Measurements from ENCODE around the gene BAG3.

BAG3 gene

DNA sequence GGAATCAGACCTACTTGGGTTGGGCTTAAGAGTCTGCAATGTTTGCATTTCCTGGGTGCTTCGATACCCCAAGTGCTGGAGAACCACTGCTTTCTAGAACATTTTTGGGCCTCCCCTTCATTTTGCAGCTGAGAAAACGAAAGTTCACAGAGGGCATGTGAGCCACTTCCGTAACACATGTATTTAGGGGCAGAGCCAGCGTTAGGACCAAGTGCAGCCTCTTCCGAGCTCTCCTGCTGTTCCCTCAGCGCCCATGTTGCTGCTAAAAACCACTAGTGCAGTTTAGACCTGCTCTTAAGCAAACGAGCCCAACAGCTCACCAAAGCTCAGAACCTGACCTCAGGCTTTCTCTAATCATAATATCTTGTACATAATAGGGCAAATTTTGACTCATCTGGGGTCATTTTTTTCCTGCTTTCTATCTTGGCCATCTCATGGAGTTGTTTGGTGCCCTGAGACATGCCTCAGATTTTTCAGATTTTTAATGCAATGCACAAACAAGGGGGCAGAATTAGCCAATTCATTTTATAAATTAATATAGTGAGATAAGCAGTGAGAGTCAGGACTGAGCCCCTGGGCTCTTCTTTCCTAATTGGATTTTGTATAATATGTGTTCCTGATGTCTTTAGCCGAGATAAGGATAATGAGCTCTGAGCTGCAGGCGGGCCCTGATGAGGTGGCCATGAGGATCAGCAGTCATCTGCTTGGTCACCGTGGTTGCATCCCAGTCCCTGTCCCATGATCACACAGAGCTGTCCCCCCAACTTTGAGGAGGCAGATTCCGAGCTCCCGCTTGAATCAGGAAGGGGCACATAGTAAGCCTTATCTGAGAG is 12.9 kb downstream of the BAG3 start:
- no peak for DNase-seq (ENCODE audit: insufficient read length, low spot score)
- FAIRE-seq = no peak

DNA sequence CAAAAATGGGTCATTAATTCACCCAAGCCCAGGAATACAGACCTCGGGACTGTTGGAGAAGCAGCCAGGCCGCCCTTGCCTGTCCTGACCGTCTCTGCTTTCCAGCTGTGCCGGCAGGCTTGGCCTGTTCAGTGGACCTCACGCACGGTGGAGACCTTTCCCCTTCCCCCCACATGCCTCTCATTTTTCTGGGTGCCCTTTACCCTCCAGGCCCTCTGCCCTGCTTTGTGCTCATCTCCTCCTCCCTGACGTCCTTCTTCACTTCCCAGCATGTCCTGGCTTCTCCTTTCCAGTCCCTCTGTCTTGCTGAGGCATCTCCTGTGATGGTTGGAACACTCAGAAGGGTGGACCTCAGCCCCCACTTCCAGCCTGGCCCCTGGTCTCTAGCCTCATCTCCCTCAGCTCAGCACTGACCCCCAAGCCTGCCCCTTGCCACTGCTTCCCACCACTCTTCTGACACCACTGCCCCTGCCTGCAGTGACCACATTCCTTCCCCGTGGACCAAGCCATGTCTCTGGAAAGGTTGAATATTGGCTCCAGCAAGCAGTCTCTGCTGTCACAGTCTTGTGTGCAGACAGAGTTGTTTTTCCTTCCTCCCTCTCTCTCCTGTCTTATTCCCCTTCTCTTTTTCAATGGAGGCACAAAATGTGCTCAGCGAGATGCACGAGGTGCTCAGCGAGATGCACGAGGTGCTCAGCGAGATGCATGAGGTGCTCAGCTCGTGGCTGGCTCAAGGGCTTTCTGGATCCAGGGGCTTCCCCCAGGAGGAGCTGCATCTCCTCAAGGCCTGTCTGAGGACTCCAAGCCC is 14.9 kb downstream of the BAG3 start:
- no peak for FAIRE-seq
- DNase-seq (ENCODE audit: insufficient read length, low spot score) = no peak

DNA sequence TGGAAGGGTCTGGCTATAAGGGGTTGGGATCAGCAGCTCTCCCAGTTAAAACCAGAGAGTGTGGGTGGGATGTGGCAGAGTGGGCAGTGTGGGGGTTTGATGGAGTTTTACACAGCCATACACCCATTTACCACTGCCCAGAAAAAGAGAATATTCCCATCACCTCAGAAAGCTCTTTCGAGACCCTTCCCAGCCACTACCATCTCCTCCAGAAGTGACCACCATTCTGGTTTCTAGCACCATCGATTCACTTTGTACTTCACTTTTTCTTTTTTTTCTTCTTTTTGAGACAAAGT is 15.5 kb downstream of the BAG3 start:
- no peak for DNase-seq (ENCODE audit: insufficient read length, low spot score)
- FAIRE-seq = no peak

DNA sequence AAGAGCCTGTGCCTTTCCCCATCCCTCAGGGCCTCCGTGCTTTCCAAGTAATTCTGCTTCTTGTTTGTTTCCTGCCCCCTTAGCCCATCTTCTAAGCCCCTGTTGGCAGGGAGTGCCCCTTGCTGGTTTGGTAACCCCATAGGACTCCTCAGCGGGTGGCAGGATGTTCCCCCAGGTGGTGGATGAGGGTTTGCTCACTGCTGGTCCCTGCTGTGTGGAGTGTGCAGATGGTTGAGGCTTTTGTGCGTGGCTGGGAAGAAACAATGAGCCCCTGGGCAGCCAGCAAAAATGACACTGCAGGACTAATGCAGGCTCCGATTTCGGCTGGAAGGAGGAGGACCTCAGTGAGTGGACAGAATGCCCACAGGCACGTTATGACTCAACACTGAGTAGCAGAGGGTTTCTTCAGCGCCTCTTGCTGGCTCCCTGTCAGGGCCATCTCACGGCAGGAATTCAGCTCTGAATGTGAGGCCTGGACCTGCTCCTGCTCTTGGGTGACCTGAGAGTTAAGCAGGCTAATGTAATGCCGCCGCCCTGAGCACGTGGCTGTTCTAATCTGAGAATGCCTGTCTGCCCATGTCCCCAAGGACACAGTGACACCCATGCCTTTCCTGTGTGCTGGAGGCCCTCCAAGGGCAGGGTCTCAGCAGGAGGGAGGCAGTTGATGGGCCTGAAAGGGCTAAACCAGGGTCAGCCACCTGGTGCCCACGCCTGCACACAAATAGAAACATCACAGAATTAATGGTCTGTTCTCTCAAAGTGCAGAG is 16.6 kb downstream of the BAG3 start:
- FAIRE-seq (peak; percentile 74), DNase-seq (ENCODE audit: insufficient read length, low spot score) (peak; percentile 77)

DNA sequence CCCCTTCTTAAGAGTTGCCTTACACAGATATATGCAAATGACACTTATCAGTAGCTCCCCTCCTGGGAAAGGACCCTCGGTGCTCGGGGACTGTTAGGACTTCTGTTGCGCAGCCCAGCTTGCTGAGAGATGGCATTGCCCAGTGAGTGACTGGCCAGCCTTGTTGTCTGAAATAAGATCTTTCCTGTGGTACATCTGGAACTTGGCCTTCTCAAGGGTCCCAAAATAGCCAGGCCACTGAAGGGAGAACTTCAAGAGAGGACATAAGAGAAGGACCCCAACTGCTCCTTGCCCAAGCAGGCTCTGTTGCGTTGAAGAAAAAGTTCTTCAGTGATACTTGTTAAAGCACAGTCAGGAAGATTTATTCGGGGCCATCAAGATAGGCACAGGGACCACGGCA is 17.3 kb downstream of the BAG3 start:
- DNase-seq (ENCODE audit: insufficient read length, low spot score) (no peak), FAIRE-seq (no peak)

DNA sequence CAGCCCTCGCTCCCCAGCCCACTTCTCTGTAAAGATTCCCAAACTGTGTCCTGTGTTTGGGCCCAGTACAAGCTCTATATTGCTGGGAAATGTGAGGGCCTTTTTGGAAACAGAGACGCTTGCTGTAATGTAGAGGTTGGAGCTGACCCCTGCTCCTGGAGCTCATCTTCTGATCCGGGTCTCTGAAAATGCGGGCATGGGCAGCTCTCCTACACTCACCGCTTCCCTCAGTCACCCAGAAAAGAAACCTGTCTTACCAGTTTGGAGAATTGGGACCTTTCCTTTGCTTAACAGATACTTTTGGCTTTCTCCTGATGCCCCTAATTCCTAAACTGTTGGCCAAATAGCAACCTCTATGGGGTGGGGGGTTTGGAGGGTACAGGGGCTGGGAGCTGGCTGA is 18.2 kb downstream of the BAG3 start:
- no peak for FAIRE-seq
- no peak for DNase-seq (ENCODE audit: insufficient read length, low spot score)

DNA sequence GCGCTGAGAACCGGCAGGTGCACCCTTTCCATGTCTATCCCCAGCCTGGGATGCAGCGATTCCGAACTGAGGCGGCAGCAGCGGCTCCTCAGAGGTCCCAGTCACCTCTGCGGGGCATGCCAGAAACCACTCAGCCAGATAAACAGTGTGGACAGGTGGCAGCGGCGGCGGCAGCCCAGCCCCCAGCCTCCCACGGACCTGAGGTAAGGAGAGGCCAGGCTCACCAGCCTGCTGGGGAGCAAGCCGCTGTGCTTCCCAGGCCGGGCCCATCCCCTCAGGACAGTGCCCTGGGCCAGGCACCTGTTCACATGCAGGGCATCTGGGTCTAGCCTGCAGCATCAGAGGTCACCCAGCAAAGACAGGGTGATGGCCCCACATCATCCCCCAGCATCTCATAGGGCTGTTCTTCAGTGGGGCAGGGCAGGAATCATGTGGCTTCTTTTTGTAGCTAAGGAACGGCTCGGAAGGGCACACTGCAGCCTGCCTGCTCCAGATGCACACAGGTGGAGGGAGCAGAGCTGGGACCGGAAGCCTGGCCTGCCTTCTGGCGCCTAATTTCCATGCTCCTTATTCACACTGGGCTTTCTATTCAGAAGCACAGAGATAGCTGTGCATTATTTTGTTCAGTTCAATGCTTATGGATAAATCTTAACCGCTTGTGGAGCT is 18.9 kb downstream of the BAG3 start:
- DNase-seq (ENCODE audit: insufficient read length, low spot score) = no peak
- FAIRE-seq = no peak

DNA sequence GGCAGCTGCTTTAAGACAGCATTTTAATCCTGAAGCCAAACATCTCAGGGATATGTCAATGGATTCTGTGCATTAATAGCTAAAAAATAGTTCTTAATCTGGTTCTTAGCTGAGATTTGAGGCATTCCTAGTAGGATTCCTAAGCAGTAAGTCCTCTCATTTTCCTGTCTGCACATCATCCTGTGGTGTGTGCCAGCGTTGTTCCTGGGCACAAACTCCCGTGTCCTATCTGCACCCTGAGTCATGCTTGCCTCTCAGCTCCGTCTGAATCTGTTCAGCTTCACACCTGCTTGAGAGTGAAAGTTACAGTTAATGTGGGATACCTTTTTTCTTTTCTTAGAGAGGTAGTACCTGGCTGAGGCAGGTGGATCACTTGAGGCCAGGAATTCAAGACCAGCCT is 19.5 kb downstream of the BAG3 start:
- FAIRE-seq (no peak), DNase-seq (ENCODE audit: insufficient read length, low spot score) (no peak)

DNA sequence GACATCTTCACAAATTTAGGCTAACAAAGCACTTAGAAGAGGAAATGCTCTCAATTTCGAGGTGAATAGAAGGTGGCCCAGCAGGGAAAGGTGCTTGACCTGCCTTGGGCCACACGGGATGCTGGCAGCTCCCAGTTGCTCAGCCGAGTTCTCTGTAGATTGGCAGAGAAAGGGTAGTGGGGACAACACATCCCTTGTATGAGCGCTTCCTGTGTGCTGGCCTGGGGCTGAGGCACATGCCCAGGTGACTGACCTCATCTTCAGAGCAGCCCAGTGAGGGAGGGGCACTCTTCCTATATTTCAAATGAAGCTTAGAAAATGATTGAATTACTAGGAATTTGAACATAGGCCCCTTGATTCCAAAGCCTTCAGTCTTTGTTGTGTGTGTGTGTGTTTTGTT is 20.2 kb downstream of the BAG3 start:
- FAIRE-seq = no peak

DNA sequence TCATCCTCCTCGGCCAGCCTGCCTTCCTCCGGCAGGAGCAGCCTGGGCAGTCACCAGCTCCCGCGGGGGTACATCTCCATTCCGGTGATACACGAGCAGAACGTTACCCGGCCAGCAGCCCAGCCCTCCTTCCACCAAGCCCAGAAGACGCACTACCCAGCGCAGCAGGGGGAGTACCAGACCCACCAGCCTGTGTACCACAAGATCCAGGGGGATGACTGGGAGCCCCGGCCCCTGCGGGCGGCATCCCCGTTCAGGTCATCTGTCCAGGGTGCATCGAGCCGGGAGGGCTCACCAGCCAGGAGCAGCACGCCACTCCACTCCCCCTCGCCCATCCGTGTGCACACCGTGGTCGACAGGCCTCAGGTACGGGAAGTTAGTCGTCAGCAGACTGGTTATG is 21.1 kb downstream of the BAG3 start:
- no peak for FAIRE-seq
- no peak for DNase-seq (ENCODE audit: insufficient read length, low spot score)

More for the DNA sequence above, 20.2 kb downstream of the BAG3 start:
- DNase-seq (ENCODE audit: insufficient read length, low spot score) = no peak

DNA sequence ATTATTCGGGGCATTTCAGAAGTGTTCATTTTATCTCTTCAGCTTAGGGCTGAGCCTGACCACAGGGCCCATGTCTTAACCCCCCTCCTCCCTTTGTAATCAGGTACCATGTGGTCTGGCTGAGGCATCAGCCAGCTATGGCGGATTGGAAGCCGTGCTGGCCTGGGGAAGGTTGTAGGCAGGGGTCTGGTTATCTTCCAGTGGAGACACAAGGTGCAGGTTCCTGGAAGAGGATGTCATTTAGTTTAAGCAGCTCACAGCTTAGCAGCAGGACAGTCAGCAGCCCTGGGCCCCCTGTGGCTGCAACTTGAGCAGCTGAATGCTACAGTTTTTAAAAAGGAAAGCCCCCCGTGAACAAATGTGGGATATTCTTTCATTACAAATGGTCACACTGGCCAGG is 22.1 kb downstream of the BAG3 start:
- DNase-seq (ENCODE audit: insufficient read length, low spot score) = no peak
- FAIRE-seq = no peak

DNA sequence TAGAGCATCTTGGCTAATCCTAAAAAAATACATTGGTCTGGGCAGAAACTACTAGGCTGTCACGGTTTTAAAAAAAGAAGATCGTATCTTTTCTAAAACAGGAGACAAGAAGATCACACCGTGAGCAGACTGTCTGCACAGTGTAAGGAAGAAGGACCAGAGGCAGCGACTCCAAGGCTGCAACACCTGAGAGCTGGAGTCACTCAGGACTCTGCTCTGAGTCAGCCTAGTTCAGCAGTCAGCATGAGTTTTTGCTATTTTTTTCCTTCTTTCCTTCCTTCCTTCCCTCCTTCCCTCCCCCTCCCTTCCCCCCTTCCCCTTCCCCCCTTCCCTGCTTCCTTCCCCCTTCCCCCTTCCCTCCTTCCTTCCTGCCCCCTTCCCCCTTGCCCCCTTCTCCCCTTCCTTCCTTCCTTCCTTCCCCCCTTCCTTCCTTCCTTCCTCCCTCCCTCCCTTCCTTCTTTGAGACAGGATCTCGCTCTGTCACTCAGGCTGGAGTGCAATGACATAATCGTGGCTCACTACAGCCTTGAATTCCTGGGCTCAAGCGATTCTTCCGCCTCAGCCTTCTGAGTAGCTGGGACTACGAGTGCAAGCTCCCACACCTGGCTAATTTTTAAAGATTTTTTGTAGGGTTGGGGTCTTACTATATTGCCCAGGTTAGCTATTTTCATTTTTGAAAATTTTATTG is 24.4 kb downstream of the BAG3 start:
- DNase-seq (ENCODE audit: insufficient read length, low spot score) = no peak
- FAIRE-seq = no peak

DNA sequence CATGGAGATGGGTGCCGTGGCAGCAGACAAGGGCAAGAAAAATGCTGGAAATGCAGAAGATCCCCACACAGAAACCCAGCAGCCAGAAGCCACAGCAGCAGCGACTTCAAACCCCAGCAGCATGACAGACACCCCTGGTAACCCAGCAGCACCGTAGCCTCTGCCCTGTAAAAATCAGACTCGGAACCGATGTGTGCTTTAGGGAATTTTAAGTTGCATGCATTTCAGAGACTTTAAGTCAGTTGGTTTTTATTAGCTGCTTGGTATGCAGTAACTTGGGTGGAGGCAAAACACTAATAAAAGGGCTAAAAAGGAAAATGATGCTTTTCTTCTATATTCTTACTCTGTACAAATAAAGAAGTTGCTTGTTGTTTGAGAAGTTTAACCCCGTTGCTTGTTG is 25.9 kb downstream of the BAG3 start:
- DNase-seq (ENCODE audit: insufficient read length, low spot score) = no peak

DNA sequence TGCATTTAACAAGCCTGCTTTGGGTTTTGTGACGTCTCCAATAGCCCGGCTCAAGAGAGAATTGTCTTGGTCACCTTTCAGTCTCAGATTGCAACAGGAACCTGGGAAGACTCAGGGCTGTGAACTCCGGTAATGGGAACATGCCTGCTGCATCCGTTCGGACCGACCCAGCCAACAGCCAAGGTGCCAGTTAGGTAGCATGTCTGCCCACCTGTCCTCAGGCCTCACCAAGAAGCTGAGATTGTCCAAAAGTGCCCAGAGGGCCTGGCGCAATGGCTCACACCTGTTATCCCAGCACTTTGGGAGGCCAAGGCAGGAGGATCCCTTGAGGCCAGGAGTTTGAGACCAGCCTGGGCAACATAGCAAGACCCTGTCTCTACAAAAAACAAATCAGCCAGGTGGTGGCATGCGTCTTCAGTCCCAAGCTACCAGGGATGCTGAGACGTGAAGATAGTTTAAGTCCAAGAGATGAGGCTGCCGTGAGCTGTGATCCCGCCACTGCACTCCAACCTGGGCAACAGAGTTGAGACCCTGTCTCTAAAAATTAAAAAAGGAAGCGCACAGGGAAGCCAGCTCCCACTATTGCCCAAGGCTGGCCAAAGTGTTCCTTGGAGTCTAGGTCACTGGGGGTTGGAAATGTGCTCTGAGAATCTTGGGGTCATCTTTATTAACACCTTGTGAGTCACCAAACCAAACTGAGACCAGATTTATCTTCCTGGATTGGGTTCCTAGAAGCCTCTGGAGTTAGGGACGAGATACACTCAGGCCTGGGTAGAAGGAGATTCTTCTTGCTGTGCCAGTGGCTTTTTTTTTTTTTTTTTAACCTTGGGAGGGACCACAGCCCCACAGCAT is 26.9 kb downstream of the BAG3 start:
- no peak for DNase-seq (ENCODE audit: insufficient read length, low spot score)
- no peak for FAIRE-seq

More for the DNA sequence above, 25.9 kb downstream of the BAG3 start:
- no peak for FAIRE-seq

DNA sequence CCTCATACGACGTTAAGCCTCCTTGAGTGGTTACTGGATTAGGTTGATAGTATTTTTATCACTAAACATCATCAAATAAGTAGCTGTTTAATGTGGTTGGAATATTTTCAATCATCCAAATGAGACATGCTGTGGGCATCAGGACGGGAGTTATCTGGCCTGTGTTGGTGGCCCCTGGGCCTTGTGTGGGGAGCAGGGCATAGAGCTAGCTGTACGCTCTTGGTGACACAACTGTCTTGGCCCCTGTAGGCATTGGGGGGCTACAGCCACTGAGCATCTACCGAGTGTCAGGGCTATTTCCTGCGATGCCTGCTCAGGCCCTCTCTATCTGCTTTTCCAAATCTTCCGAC is 28.3 kb downstream of the BAG3 start:
- DNase-seq (ENCODE audit: insufficient read length, low spot score) = no peak
- FAIRE-seq = no peak

DNA sequence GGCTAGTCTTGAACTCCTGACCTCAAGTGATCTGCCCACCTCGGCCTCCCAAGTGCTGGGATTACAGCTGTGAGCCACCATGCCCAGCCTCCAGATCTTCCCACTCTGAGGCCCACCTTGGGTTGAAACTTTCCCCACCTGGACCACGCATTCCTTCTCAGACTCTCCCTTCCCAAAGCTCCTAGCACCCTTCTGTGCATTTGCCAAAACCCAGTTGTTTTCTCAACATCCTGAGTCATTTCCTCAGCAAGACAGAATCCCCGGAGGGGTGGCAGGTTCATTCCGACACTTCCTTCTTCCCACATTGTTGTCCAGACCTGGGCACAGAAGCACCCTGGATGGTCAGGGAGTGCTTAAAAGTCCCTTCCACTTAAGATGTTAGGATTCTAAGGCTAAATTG is 28.9 kb downstream of the BAG3 start:
- DNase-seq (ENCODE audit: insufficient read length, low spot score) = peak; percentile 34
- FAIRE-seq = no peak

DNA sequence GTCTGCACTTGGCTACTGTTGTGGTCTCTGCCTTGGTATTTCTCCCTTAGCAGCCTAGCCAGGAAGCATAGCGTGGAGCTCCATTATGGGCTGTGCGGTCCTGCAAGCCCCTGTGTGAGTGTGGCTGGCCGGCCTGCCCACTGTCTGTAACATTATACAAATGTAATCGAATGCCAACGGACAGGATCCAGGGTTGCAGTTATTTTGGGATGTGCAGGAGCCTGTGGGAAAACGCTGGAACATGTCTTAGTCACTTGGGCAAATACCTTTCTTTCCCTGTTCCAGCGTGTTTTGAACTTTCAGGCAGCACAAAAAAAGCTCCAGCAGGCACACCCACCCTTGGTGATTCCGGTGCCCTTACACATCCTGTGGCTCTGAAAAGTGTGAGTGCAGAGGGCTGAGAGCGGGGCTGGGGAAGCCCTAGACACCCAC is 29.5 kb downstream of the BAG3 start:
- no peak for FAIRE-seq
- DNase-seq (ENCODE audit: insufficient read length, low spot score) = no peak

DNA sequence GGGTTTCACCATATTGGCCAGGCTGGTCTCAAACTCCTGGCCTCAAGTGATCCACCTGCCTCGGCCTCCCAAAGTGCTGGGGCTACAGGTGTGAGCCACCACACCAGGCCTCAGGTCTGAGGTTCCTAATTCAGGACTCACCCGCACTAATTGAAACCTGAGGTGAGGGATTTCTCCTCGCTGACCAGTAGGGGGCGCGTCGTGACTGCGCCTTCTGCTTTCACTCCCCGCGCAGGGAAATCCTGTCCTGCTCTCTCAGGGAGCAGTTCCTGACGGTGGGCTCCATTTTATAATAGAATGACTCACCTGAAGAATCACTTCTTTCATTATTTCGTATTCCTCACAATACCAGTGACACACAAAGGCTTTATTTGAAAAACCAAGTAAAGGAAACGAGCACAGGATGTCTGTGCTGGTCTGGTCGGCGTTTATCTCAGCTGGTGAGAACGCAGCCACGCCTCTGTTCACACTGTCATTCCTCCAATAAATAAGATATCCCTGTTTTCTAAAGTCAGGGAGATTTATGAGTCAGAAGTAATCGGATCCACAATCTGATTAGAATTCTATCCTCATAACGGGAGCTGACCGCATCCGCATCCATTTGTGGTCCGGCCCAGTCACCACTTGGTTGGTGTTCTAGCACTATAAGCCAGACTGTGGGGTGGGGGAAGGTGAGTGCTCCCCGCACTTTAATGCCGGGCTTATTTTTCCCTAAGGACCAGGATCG is 35.4 kb downstream of the BAG3 start:
- DNase-seq (ENCODE audit: insufficient read length, low spot score) (peak; percentile 76), FAIRE-seq (no peak)

Measured in HTR-8/SVneo (cell line).